Thyroid gland (tissue), 4 donors: ENCODE data around the gene SP4.

ENCODE experiments used
- POLR2A ChIP-seq, 2 donors: fragments of 450-650 bp; IDR thresholded peaks; one replicate each; pipeline ENCODE4 v1.6.1; 2017; ENCODE audit warnings: antibody characterized with exemption in 2 of 2, mild to moderate bottlenecking in 2 of 2, moderate library complexity in 1 of 2
- TF ChIP-seq, protein P1 (sequence below), 6 experiments: fragments of 200-600 bp in 3 of 6; fragments of 450-650 bp in 3 of 6; sonication (generic) in 3 of 6; IDR thresholded peaks; one replicate each; pipeline ENCODE4 v1.5.1; 2016 to 2019; ENCODE audit warnings: antibody characterized with exemption in 6 of 6, mild to moderate bottlenecking in 2 of 6, inconsistent platforms in 1 of 6, moderate library complexity in 1 of 6

DNA sequence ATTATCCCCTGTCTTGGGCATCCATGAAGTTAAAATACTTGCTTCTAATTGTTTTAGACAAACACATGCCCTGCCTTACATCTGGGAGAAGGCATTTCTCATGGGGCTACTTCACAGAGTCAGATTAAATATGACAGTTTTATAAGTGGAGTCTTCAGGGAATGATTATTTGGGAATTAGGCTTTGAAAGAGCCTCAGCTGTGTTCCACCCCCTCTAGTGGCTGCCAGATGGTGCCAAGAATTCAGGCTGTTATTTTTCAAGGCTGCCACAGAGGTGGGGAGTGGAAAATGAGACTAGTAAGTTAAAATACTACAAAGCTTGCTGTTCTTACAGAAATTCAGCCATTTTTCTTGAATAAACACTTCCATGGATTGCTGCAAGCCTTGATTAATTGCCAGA is 69.2 kb downstream of the SP4 start:
- no peak for TF ChIP-seq POLR2A (IDR thresholded peaks at IDR 0.05)
- TF ChIP-seq, protein P1, sequence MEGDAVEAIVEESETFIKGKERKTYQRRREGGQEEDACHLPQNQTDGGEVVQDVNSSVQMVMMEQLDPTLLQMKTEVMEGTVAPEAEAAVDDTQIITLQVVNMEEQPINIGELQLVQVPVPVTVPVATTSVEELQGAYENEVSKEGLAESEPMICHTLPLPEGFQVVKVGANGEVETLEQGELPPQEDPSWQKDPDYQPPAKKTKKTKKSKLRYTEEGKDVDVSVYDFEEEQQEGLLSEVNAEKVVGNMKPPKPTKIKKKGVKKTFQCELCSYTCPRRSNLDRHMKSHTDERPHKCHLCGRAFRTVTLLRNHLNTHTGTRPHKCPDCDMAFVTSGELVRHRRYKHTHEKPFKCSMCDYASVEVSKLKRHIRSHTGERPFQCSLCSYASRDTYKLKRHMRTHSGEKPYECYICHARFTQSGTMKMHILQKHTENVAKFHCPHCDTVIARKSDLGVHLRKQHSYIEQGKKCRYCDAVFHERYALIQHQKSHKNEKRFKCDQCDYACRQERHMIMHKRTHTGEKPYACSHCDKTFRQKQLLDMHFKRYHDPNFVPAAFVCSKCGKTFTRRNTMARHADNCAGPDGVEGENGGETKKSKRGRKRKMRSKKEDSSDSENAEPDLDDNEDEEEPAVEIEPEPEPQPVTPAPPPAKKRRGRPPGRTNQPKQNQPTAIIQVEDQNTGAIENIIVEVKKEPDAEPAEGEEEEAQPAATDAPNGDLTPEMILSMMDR (IDR thresholded peaks at IDR 0.05): peak in 2 of 6 experiments; percentile 13 to 22
